Measurements from ENCODE around the gene CMTM6.
"Not testable (repeated sequence)": the region's sequence is repeated elsewhere in the genome, so short reads cannot be mapped to it uniquely, and the experiment has no call there.

The CMTM6 gene, protein sequence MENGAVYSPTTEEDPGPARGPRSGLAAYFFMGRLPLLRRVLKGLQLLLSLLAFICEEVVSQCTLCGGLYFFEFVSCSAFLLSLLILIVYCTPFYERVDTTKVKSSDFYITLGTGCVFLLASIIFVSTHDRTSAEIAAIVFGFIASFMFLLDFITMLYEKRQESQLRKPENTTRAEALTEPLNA

DNA sequence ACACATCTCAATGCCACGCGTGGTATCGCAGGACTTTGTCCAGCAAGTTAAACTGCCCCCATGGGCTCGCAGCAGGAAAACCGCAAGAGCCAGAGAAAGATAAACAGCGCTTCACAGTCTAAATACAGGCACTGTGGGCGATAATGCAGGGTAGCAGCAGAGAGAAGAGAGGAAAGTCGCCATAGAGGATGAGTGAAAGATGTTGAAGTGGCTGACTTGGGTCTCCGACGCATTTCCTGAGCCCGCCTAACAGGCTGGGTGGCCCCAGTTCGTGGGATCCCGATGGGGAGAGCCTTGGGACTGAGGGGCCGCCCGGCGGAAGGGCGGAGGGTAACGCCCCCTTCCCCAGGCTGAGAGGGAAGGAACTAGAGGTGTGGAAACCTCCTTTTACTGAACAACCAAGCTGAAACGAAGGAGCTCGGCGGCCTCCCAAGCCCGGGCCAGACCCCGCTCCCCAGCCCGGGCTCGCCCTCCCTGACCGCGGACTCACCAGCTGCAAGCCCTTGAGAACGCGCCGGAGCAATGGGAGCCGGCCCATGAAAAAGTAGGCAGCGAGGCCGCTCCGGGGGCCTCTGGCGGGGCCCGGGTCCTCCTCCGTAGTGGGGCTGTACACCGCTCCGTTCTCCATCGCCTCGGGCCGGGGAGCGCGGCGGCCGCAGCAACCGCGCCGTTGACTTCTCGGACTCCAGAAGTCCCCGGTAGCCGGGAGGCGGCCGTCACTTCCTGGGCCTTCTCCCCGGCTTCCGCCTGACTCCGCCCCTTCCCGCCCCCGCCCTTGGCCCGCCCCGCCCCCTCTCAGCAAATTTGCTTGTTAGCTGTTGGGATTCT is at the start of gene CMTM6:
TSS of gene CMTM6 (minus strand) at position 735 of the 828 bp plus-strand sequence. CDS start at position 628, 107 bp downstream.
- peak; percentile 72 to 76 for DNase-seq

DNA sequence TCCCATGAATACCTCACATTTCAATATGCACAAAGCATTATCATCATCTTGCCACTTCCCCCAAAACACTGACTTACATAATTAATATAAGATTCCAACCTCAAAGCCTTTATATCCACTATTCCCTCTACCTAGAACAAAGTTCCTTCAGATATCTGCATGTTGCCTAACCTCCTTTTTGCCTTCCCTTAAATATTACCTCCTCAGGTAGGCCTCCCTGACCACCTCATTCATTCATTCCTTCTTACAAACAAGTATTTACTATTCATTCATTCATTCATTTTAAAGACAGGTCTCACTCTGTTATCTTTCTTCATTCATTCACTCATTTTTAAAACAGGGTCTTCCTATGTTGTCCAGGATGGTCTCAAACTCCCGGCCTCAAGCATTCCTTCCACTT is 49.4 kb upstream of the CMTM6 start:
- no peak for DNase-seq

DNA sequence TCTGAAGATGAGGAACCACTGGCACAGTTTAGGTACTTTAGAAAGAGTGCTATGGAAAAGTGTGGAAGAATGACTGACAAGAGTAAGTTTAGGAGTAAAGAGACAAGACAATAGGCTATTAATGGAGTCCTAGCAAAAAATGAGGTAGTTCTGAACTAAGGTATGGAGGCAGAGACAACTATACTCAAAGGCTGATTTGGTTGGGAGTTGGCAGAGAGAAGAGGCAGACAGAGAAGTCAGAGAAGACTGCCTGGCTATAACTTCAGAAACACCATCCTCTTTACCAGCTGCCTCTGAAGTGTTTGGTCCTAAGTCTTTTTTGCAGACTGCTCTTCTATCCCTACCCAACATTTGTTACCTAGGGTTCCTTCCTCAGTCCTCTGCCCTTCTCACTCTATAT is 48.8 kb upstream of the CMTM6 start:
- no peak for DNase-seq

DNA sequence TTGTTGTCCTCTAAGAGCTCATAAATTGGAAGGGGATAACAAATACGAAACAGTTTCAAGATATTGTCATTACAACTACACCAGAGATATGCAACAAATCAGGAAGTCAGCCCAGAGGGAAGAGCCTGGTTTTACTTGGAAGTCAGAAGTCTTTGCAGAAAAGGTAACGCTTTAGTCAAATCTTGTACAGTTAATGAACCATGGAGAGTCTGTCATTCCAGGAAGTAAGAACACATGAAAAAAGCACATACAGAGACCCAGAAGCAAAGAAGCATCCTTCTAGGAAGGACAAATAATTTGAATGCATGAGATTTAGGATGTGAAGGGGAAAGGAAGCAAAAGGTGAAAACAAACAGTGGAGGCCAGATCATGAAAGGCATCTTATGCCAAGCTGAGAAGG is 48.4 kb upstream of the CMTM6 start:
- DNase-seq, result no peak

DNA sequence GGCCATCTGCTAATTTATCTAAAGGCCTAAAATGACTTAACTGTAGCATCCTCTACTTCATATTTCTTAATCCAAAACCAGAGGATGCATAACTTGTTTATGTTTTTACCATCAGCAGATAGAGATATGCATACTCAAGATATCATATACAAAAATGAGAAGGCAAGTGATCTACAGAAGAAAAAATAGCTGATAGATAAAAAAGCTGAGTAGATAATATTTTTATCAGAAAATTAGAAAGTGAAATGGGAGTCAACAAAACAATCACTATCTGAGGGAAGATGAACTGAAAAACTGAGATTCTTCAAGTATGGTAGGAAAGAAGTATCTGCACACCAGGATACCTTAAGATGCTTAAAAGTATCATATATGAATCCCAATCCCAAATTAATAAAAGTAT is 42.7 kb upstream of the CMTM6 start:
- DNase-seq, result no peak

DNA sequence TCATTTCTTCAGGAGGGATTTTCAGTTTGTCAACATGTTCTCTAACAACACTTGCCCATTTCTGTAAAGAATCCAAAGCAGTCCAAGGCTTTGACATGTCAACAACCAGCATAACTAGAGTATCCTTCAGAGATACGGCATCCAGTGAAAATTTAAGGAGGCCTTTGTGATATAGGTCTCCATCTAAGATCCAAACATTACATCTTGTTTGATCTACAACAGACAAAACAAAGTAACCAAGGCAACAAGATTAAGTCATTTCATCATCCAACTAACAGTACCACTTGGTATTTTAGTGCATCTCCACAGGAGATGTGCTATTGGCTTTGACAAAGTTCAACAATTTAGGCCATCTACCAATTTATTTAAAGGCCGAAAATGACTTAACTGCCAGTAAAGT is 42.2 kb upstream of the CMTM6 start:
- no peak for DNase-seq

DNA sequence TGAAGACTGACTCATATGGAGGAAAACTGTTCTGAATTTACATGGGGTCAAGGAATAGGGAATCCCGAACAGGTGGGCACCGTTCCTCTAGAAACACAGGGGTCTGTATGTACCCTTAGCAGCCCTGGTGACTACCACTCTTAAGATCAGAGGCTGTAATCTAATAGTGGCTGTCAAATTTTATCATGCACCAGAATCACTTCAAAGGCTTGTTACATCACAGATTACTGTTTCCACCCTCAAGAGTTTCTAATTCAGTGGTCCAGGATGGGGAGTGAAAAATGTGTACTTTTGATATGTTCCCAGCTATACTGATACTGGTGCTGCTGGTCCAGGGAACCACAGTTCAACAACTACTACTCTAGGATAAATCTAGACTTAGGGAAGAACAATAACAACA is 40.2 kb upstream of the CMTM6 start:
- DNase-seq, result no peak

DNA sequence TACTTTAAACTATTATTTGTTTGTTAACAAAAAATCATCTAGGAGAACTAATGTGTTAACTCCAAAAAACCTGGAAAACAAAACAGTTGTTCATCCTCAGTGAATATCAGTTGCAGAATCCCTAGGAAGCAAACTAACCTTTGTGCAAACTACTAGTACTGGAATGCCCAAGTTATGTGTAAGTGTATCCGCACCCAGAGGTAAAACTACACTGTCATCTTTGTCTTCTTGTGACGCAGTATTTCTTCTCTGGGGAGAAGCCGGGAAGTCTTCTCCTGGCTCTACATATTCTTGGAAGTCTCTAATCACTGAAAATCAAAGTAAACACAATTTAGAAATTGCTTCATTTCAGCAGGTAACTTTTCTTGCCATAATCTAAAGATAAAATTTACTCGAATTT is 38.2 kb upstream of the CMTM6 start:
- no peak for DNase-seq

DNA sequence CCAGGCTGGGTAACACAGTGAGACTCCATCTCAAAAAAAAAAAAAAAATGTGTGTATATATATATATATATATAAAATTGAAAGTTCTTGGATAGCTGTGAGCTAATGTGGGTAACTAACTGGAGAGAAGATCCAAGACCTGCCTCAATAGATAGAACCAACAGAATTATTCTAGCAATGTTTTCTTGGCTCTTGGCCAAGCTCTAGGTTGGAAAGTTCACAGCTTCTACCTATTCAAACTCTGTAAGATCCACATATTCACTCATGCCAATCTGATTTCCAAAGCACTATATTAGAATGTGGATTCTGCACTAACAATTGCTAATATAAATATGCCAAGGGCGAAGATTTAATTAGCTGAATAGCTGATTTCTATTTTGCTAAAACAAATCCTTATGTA is 29.8 kb upstream of the CMTM6 start:
- no peak for DNase-seq

DNA sequence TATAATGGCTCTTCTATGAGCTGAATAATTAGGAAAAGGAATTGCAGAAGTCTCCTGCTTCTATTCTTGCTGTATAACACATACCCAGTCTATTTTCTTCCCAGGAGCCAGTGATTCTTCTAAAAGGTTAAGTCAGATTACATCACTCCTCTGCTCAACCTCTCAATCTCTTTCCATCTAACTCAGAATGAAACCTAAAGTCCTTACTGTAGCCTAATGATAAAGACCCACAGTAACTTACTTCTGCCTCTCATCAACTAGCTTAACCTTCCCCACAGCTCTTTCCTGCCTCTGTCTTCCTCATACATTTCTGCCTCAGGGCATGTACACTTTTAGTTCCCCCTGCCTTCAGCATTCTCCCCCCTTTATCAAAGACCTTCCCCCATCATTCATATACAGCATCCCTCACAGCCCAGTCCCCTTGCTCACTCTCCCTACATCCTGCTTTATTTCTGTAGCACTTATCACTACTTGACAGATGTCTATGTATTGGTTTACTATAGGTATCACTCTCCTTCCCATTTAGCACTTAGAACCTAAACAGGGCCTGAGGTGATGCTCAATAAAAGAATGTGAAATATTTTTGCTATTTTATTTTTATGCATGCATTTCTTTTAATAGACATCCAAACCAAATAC is 28.5 kb upstream of the CMTM6 start:
- no peak for DNase-seq

DNA sequence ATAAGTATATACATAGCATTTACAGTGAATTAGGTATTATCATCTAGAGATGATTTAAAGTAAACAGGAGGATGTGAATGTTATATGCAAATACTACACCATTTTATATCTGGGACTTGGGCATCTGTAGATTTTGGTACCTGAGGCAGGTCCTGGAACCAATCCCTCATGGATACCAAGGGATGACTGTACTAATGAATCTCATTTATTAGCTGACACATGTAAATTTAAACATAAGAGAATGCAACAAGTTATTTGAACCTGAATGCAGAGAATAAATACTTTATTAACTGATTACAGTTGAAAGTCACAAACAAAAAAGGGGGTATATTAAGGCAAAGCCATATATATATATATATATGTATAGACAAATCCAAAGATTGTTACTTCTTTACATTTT is 23.1 kb upstream of the CMTM6 start:
- DNase-seq, result no peak

DNA sequence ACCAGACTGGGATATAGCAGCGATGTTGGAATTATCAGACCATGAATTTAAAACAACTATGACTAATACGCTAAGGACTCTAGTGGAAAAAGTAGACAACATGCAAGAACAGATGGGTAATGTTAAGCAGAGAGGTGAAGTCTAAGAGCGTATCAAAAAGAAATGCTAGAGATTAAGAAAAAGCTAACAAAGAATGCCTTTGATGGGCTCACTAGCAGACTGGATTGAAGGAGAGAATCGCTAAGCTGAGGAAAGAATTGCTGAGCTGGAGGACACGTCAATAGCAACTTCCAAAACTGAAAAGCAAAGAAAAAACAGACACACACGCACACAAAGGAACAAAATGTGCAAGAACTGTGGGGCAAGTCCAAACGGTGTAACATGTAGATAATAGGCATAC is 20.0 kb upstream of the CMTM6 start:
- DNase-seq, result no peak

DNA sequence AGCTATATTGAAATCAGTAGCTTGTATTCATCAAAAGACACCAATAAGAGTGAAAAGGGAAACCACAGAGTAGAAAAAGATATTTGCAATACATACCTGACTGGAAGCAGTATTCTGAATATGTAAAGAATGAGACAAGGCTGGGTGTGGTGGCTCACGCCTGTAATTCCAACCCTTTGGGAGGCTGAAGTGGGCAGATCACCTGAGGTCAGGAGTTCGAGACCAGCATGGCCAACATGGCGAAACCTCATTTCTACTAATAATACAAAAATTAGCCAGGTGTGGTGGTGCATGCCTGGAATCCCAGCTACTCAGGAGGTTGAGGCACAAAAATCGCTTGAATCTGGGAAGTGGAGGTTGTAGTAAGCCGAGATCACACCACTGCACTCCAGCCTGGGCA is 16.3 kb upstream of the CMTM6 start:
- DNase-seq, result not testable (repeated sequence)

DNA sequence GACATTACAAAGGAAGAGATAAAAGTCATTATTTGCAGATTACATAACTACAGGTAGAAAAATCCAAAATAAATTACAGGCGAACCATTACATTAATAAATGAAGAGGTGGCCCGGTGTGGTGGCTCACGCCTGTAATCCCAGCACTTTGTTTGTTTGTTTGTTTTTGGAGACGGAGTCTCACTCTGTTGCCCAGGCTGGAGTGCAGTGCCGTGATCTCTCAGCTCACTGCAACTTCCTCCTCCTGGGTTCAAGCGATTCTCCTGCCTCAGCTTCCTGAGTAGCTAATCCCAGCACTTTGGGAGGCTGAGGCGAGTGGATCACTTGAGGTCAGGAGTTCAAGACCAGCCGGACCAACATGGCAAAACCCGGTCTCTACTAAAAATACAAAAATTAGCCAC is 14.1 kb upstream of the CMTM6 start:
- not testable (repeated sequence) for DNase-seq

DNA sequence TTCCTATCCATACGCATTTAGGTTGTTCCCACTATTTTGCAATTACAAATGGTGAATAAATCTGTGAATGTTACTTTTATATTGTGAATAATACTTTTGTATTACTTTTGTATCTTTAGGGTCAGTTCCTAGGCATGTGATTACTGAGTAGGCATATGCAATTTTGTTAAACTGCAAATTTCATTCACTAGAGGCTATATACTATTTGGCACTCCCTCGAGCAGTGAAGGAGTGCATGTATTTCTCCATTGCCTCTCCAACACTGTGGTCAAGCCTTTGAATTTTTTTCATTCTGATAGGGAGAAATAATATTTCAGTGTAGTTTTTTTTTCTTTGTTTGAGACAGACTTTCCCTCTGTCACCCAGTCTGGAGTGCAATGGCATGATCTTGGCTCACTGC is 8.4 kb upstream of the CMTM6 start:
- DNase-seq, result no peak

DNA sequence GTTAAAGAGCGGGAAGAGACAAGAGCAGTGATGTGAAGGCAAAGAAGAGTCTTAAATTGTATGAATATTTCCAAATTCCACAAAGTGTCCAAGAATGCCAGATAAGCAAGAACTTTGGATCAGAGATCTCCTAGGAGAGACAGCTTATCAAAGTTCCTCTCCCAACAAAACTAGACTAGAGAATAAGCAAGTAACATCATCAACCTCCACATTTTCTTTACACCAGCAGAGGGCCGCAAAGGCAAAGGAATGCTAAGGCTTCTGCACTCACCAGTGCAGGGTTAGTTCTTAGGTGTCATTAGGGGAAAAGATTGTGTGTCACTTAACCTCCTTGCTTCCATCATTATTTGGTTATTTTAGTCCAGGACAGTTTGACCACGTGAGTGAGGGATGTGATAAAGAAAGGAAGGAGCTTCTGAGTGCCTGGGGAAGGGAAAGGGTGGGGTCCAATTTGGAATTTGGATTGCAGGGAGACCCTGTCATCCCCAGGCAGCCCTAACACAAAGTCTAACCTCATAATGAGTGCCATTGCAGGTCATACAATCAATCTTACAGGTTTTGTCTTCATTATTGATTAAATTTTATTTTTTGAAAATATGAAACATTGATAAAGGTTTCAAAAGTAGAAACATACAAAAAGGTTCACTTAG is 7.5 kb upstream of the CMTM6 start:
- peak; percentile 50 to 72 for DNase-seq

DNA sequence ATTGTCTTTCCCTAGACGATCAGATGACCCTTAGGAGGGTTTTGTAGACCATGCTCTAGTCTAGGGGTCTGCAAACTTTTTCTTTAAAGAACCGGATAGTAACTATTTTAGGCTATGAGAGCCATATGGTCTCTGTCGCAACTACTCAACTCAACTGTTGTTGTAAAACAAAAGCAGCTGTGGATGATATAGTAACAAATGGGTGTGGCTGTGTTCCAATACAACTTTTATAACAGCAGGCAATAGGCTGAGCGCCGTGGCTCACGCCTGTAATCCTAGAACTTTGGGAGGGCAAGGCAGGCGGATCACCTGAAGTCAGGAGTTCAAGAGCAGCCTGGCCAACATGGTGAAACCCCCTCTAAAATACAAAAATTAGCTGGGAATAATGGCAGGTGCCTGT is 6.1 kb upstream of the CMTM6 start:
- no peak for DNase-seq

DNA sequence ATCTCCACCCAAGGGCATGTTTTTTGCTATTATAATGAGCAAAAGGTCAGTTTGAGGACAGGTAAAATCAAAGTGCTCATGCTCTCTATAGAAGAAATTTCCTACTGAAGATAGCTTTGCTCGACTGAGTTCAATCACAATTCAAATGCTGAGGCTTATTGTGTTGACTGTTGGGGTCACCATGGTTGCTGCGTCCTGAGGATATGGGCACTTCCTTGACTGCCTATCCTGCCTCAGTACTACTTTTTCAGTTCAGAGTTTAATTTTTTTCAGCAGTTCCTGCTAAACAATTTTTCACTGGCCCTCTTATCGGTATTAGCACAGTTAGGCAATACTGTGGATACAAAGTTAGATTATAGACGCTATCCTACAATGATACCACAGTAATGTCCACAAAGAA is 3.8 kb upstream of the CMTM6 start:
- no peak for DNase-seq

DNA sequence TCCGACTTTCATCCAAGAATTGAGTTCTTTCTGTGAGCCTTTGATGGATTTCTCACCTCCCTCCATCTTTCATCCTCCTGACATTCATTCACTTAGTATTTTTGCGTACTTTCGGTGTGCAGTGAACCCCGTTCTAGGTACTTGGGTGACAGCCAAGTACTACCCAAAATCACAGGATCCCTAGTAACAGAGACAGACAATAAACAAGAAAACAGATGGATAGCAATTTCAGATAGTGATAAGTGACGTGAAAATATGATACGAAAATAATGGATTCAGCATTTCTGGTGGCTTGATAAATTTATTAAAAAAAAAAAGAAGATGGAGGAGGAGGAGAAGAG is 264 bp upstream of the CMTM6 start:
- no peak for DNase-seq

DNA sequence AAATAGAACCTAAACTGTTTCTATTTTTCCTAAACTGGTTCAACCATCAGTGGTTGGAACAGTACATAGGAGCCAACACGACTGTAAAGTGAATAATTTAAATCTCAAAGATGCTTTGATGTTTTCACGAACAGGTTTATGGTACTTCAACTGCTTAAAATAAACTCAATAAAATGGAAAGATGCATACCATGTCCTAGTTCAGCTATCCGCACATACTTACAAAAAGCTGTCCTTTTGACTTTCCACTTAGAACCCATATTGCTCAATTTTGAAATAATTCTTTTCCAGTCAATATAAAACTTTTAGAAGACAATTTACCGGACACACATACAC is 902 bp downstream of the CMTM6 start:
- DNase-seq, result no peak

DNA sequence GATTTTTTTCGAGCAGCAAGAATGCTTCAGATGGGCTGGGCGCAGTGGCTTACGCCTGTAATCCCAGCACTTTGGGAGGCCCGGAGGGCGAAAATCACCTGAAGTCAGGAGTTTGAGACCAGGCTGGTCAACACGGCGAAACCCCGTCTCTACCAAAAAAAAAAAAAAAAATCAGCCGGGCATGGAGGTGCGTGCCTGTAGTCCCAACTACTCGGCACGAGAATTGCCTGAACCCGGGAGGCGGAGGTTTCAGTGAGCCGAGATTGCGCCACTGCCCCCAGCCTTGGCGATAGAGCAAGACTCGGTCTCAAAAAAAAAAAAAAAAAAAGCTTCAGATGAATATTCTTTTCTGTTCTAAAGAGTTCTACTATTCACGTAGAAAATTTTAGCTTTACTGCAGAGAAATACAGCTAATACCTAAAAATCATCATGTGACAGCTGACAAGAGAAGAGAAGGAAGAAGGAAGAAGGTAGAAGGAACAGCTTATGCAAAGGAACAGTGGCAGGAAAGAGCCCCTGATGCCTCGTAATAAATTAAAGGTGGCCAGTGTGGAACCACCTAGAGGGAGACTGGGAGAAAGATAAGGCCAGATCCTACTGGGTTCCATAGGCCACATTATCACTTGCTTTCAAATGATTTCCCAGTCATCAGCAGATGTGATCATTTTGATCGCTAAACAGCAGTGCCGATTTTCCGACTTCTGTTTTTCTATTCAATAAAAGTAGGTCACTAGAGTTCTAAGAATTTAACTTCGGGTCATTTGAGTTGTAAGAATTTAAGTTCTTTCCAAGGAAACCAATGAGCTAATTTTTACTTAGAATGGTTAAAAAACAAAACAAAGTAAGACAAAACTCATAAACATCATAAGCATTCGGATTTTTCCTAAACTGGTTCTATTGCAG is 1.5 kb downstream of the CMTM6 start:
- DNase-seq, result no peak

DNA sequence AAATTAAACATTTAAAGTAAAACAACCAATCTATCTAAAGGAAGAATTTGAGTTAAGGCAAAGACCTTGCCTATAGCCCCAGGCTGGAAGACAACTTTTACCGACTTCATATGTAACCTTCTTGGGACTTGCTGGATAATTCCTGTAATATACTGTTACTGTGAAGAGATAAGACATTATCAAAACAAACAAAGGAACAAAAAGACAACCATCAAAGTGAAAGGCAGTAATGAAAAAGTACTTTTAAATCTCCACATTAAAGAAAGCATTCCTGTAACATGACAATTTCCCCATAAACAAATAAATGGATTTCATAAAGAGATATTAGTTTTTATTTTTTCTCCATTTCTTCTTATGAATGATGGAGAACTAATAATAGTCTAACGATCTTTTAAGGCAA is 2.4 kb downstream of the CMTM6 start:
- DNase-seq, result no peak

DNA sequence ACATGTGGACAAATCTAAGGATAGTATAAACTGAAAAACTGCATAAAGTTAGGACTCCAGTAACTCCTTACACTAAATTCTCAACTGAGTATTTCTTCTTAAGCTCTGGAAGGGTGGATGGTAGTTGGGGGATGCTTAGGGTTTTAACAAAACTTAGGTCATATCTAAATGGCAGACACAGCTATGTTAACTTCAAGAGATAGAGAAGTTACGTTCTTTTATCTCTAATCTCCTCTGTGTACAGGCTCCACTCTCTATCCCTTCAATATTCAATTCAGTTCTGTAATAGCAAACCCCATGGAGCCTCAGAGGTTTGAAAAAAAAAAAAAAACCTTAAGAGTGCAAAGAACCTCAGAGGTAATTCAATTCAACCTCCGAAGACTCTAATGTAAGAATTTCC is 3.1 kb downstream of the CMTM6 start:
- no peak for DNase-seq
